GM12878 (cell line): ENCODE measurements around the gene SNRPA.

Experiments used
- CEBPB ChIP-seq, 2 experiments: fragments of 150-350 bp in 1 of 2; IDR thresholded peaks; 2 replicates each; pipeline ENCODE4 v1.6.1; 2012 to 2014; ENCODE audit warnings: low read depth in 2 of 2, low read length in 2 of 2, borderline replicate concordance in 1 of 2, inconsistent platforms in 1 of 2
- CTCF ChIP-seq, 3 experiments: IDR thresholded peaks in 2 of 3; conservative IDR thresholded peaks in 1 of 3; 2 replicates each; pipeline ENCODE4 v1.5.1; 2011; ENCODE audit warnings: low read depth in 3 of 3, low read length in 3 of 3, mild to moderate bottlenecking in 3 of 3, control low read depth in 2 of 3, moderate library complexity in 2 of 3, inconsistent platforms in 1 of 3, mixed read lengths in 1 of 3; ENCODE audit not compliant: control insufficient read depth in 2 of 3, insufficient read depth in 1 of 3; ENCODE audit errors: extremely low read depth in 1 of 3
- ETV6 ChIP-seq, 2 experiments: fragments of 450-650 bp in 1 of 2; IDR thresholded peaks in 1 of 2; conservative IDR thresholded peaks in 1 of 2; 2 replicates each; pipeline ENCODE4 v1.6.1; 2014; ENCODE audit warnings: antibody characterized with exemption in 1 of 2, borderline replicate concordance in 1 of 2, low read depth in 1 of 2, mild to moderate bottlenecking in 1 of 2, moderate library complexity in 1 of 2
- KAT2A ChIP-seq: conservative IDR thresholded peaks from 2 replicates; pipeline ENCODE4 v1.6.1; 2011; ENCODE audit warnings: low read depth, low read length; ENCODE audit not compliant: control insufficient read depth
- MEF2A ChIP-seq: IDR thresholded peaks from 2 replicates; pipeline ENCODE4 v1.6.1; 2011; ENCODE audit warnings: low read depth, mild to moderate bottlenecking, low read length, moderate library complexity; ENCODE audit not compliant: insufficient read depth
- PBX3 ChIP-seq: IDR thresholded peaks from 2 replicates; pipeline ENCODE4 v1.6.1; 2011; ENCODE audit warnings: mild to moderate bottlenecking, low read depth, low read length, moderate library complexity; ENCODE audit not compliant: insufficient replicate concordance
- POLR2A ChIP-seq: IDR thresholded peaks from 2 replicates; pipeline ENCODE4 v1.6.1; 2011; ENCODE audit warnings: low read depth, mild to moderate bottlenecking, low read length
- SMC3 ChIP-seq: IDR thresholded peaks from 2 replicates; pipeline ENCODE4 v1.6.1; 2011; ENCODE audit warnings: low read length, improper control_type of control experiment, borderline replicate concordance
- USF2 ChIP-seq: IDR thresholded peaks from 2 replicates; pipeline ENCODE4 v1.6.1; 2011; ENCODE audit warnings: low read depth, low read length, improper control_type of control experiment, borderline replicate concordance
- ZNF207 ChIP-seq: fragments of 450-650 bp; IDR thresholded peaks from 2 replicates; pipeline ENCODE4 v1.6.1; 2014; ENCODE audit warnings: antibody characterized with exemption, mild to moderate bottlenecking, borderline replicate concordance

GRCh38 chr19:40718774-40719391 lies 32.1 kb upstream of the SNRPA start:
- no peak for TF ChIP-seq ZNF207
- no peak for TF ChIP-seq CEBPB (IDR thresholded peaks at IDR 0.05; ENCODE audit: borderline replicate concordance in 1 of 2, low read depth in 2 of 2, low read length in 2 of 2)
- no peak for TF ChIP-seq CTCF (IDR thresholded peaks at IDR 0.05 in 2 of 3, conservative IDR thresholded peaks at IDR 0.05 in 1 of 3; ENCODE audit: control insufficient read depth in 2 of 3, extremely low read depth in 1 of 3, insufficient read depth in 1 of 3, low read depth in 3 of 3, low read length in 3 of 3)
- TF ChIP-seq PBX3: no peak
- no peak for TF ChIP-seq KAT2A
- no peak for TF ChIP-seq SMC3
- TF ChIP-seq POLR2A: peak; percentile 69
- TF ChIP-seq USF2: no peak
- no peak for TF ChIP-seq ETV6 (conservative IDR thresholded peaks at IDR 0.05 in 1 of 2, IDR thresholded peaks at IDR 0.05 in 1 of 2; ENCODE audit: borderline replicate concordance in 1 of 2, low read depth in 1 of 2)
- no peak for TF ChIP-seq MEF2A
